T-helper 1 cell treated with Interleukin-12 subunit alpha and Interleukin-12 subunit beta and Interleukin-4 antibody, amounts not matched to agents 30 μg/mL and 1 μg/mL, for 36 hours (primary cell): ENCODE measurements around the gene PTPRK.

Experiments used
- H3K27ac Mint-ChIP-seq: one replicate; pipeline ENCODE4 v1.8.0; 2021; ENCODE audit warnings: mild to moderate bottlenecking, mixed read lengths
- H3K27me3 Mint-ChIP-seq: one replicate; pipeline ENCODE4 v1.8.0; 2021; ENCODE audit warnings: low read depth, mixed read lengths
- H3K36me3 Mint-ChIP-seq: one replicate; pipeline ENCODE4 v1.8.0; 2021; ENCODE audit warnings: low read depth, mixed read lengths
- H3K4me1 Mint-ChIP-seq: one replicate; pipeline ENCODE4 v1.8.0; 2021; ENCODE audit warnings: low read depth, mixed read lengths
- H3K4me3 Mint-ChIP-seq: one replicate; pipeline ENCODE4 v1.8.0; 2021; ENCODE audit warnings: mild to moderate bottlenecking, moderate library complexity, mixed read lengths
- H3K9me3 Mint-ChIP-seq: one replicate; pipeline ENCODE4 v1.8.0; 2021; ENCODE audit warnings: mixed read lengths

PTPRK gene

GRCh38 chr6:128179876-128180438 is 340.4 kb downstream of the PTPRK start:
- no peaks in the 10 kb centered on the region for H3K4me1 Mint-ChIP-seq
- H3K27ac Mint-ChIP-seq, result no peak overlapping the region
- no peaks in the 10 kb centered on the region for H3K36me3 Mint-ChIP-seq
- no peaks in the 10 kb centered on the region for H3K27me3 Mint-ChIP-seq
- H3K4me3 Mint-ChIP-seq, result no peak overlapping the region
- no peaks in the 10 kb centered on the region for H3K9me3 Mint-ChIP-seq

DNA sequence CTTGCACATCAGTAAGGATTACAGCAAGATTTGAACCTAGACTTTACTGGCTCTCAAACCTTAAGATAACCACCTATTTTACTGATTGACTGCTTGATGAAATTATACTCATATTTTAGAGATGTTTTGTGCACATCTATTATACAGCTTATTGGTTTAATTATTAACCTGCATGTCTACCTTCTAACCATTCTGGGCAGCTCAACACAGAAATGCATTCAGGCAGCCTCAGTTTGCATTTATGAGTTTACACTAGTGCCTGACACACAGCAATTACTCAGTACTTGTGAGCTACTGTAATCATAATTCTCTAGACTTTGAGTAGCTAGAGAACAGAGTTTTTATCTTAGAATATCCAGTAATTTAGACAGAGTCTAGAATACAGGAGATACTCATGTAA is 345.7 kb downstream of the PTPRK start:
- H3K4me3 Mint-ChIP-seq, result no peak overlapping the region
- H3K9me3 Mint-ChIP-seq, result no peaks in the 10 kb centered on the region
- no peak overlapping the region for H3K27ac Mint-ChIP-seq

DNA sequence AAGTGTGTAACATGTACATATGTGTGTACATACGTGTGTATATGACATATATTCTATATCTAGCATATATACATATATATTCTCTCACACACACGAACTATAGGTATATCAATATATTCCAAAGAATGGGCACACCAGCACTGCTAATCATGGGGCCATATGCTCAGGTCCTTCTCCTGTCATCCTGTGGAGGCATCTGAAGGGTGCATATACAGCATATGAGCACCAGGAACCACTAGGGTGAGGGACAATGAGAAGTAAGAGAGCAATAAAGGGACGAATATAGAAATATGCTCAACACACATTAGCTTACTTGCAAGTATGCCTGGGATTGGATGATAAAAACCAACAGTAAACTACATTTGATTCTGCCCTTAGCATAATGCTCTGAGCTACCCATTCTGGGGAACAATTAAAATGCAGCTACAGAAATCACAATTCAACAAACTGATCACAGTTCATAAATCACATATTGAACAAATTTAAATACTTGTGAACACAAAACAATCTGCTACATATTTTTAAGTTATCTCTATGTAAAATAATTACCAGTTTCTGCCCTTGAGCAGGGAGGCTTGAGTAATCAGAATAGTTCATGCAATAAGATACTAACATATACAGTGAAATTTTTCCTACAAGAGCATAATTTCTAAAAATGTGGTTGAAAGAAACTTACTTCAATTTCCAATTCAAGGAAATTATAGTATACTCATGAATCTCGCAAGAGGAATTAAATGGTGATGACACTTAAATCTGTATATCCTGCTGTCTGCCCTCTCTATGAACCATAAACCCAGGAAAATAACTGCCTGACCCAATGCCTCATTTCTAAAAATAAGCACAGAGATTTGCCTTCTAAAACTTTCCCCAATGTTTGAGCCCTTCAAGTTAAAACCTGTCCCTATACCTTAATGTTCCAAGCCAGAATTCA is 347.4 kb downstream of the PTPRK start:
- Mint-ChIP-seq H3K4me3 (no peak overlapping the region), H3K4me1 (no peaks in the 10 kb centered on the region), H3K27ac (no peak overlapping the region), H3K27me3 (peaks cover 4% of the 10 kb centered on the region), H3K36me3 (no peaks in the 10 kb centered on the region), H3K9me3 (no peaks in the 10 kb centered on the region)

More for the DNA sequence above, 345.7 kb downstream of the PTPRK start:
- peaks cover 4% of the 10 kb centered on the region for H3K27me3 Mint-ChIP-seq
- no peaks in the 10 kb centered on the region for H3K36me3 Mint-ChIP-seq
- H3K4me1 Mint-ChIP-seq, result no peaks in the 10 kb centered on the region

DNA sequence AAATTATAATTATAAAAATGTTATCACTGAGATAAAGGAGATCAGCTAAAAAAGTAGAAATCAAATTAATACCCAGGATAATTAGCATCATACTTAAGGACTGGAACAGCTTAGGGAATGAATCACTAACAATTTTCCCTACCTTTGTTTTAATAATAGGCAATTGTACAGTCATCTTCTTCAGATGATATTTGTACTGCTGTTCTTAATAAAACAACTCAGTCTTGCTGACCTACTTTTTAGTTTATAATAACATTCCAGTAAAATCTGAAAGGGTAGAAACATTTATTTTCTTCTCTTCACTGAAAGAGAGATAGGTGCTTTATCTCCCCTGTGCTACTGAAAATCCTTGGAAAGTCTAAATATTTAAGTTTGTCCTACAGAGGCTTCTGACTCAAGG is 348.3 kb downstream of the PTPRK start:
- Mint-ChIP-seq H3K27ac (no peak overlapping the region), H3K4me3 (no peak overlapping the region), H3K27me3 (peaks cover 4% of the 10 kb centered on the region), H3K9me3 (no peaks in the 10 kb centered on the region), H3K4me1 (no peaks in the 10 kb centered on the region), H3K36me3 (no peaks in the 10 kb centered on the region)

DNA sequence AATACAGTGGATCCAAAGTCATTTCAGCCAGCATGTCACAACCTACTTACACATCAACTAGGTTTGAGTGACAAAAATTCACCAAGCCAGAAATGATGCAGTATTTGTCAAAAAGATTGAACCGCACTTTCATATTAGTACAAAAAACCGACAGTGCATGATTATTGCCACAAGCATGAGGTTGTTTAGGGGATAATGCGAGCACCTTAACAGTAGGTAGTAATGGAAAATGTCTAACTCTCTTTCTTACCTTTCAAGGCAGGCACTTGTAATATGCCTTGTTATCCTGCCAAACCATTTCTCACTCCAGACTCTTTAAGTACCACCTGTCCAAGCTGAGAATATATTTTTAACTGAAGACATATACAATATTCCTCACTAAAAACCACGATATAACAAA is 349.2 kb downstream of the PTPRK start:
- Mint-ChIP-seq H3K4me3 (no peak overlapping the region), H3K27me3 (peaks cover 4% of the 10 kb centered on the region), H3K36me3 (no peaks in the 10 kb centered on the region), H3K4me1 (no peaks in the 10 kb centered on the region), H3K27ac (no peak overlapping the region), H3K9me3 (no peaks in the 10 kb centered on the region)

GRCh38 chr6:128168244-128168643 is 352.2 kb downstream of the PTPRK start:
- Mint-ChIP-seq H3K27ac (no peak overlapping the region), H3K4me3 (no peak overlapping the region), H3K27me3 (peaks cover 3% of the 10 kb centered on the region), H3K36me3 (no peaks in the 10 kb centered on the region), H3K4me1 (no peaks in the 10 kb centered on the region), H3K9me3 (no peaks in the 10 kb centered on the region)

DNA sequence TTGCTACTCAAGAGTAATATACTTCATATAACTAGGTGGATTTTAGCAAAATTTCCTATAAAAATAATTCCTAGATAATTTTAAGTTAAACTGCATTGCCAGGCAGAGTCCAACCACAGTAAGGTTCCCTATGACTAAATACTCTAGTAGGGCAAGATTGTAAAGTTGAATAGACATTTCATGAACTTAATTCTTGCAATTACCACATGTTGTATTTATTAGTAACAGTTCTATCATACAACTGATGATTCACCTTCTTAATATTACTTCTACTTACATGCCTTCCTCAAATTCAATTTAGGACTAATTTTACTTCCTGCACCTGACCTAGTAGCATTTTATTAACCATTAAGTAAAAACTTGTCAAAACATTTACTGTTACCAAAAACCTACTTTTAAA is 352.8 kb downstream of the PTPRK start:
- H3K36me3 Mint-ChIP-seq, result no peaks in the 10 kb centered on the region
- no peaks in the 10 kb centered on the region for H3K4me1 Mint-ChIP-seq
- H3K4me3 Mint-ChIP-seq, result no peak overlapping the region
- no peak overlapping the region for H3K27ac Mint-ChIP-seq
- no peaks in the 10 kb centered on the region for H3K9me3 Mint-ChIP-seq
- H3K27me3 Mint-ChIP-seq, result peaks cover 3% of the 10 kb centered on the region

DNA sequence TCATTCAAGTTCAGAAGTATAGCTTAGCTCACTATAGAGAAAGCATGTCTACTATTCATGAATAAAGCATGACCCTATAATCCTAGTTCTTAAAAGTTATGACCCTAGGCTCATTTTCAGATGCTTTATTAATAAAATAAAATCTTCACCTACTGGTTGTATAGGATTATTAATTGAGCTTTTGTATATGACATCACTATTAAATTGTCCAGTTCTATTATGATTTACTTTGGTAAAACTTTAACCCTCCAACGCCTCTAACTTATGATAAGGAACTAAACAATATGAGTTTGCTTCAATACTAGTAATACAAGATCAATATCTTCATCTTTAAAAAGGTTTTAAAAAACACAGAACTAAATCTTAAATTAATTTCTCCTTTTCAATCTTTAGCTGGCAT is 356.1 kb downstream of the PTPRK start:
- Mint-ChIP-seq H3K27me3 (peaks cover 3% of the 10 kb centered on the region), H3K9me3 (no peaks in the 10 kb centered on the region), H3K36me3 (no peaks in the 10 kb centered on the region), H3K4me3 (no peak overlapping the region), H3K4me1 (no peaks in the 10 kb centered on the region), H3K27ac (no peak overlapping the region)

- H3K27ac Mint-ChIP-seq, result no peak overlapping the region
- H3K36me3 Mint-ChIP-seq, result no peaks in the 10 kb centered on the region
- no peaks in the 10 kb centered on the region for H3K9me3 Mint-ChIP-seq
- H3K27me3 Mint-ChIP-seq, result peaks cover 3% of the 10 kb centered on the region
- H3K4me1 Mint-ChIP-seq, result no peaks in the 10 kb centered on the region
- no peak overlapping the region for H3K4me3 Mint-ChIP-seq
Measured at GRCh38 chr6:128162423-128162822, 358.0 kb downstream of the PTPRK start.

GRCh38 chr6:128161839-128162238 is 358.6 kb downstream of the PTPRK start:
- H3K4me3 Mint-ChIP-seq, result no peak overlapping the region
- H3K36me3 Mint-ChIP-seq, result no peaks in the 10 kb centered on the region
- H3K4me1 Mint-ChIP-seq, result no peaks in the 10 kb centered on the region
- H3K9me3 Mint-ChIP-seq, result no peaks in the 10 kb centered on the region
- no peak overlapping the region for H3K27ac Mint-ChIP-seq
- H3K27me3 Mint-ChIP-seq, result peaks cover 3% of the 10 kb centered on the region

- Mint-ChIP-seq H3K9me3 (no peaks in the 10 kb centered on the region), H3K27ac (no peak overlapping the region), H3K4me1 (no peaks in the 10 kb centered on the region), H3K36me3 (no peaks in the 10 kb centered on the region), H3K4me3 (no peak overlapping the region), H3K27me3 (peaks cover 3% of the 10 kb centered on the region)
Measured at GRCh38 chr6:128161263-128161662, 359.1 kb downstream of the PTPRK start.

- Mint-ChIP-seq H3K36me3 (no peaks in the 10 kb centered on the region), H3K4me3 (no peak overlapping the region), H3K27ac (no peak overlapping the region), H3K9me3 (no peaks in the 10 kb centered on the region), H3K4me1 (no peaks in the 10 kb centered on the region), H3K27me3 (peaks cover 3% of the 10 kb centered on the region)
Measured at GRCh38 chr6:128158496-128158895, 361.9 kb downstream of the PTPRK start.

DNA sequence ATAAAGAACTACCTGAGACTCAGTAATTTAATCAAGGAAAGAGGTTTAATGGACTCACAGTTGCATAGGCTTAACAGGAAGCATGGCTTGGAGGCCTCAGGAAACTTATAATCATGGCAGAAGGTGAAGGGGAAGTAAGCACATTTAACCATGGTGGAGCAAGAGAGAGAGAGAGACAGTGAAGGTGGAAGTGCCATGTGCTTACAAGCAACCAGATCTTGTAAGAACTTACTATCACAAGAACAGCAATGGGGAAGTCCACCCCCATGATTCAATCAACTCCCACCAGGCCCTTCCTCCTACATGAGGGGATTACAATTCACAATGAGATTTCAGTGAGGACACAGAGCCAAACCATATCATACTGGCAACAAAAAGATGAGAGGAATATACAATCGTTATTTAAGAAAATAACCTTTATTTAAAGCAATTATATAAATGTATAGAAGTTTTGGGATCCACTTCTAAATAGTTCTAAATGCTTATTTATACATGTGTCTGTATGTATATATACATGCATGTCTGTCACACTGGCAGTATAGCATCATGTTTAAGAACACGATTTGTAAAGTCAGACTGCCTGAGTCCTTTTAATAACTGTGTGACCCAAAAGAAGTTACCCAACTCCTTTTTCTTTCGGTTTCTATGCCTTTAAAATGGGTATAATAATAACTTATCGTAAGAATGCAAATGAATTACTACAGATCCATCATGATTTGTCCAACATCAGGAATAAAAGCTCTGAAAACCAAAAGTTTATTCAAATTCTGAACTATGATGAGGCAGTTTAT is 363.9 kb downstream of the PTPRK start:
- H3K9me3 Mint-ChIP-seq, result no peaks in the 10 kb centered on the region
- no peak overlapping the region for H3K4me3 Mint-ChIP-seq
- H3K4me1 Mint-ChIP-seq, result no peaks in the 10 kb centered on the region
- H3K27me3 Mint-ChIP-seq, result peaks cover 12% of the 10 kb centered on the region
- no peak overlapping the region for H3K27ac Mint-ChIP-seq
- H3K36me3 Mint-ChIP-seq, result no peaks in the 10 kb centered on the region

- Mint-ChIP-seq H3K4me1 (no peaks in the 10 kb centered on the region), H3K36me3 (no peaks in the 10 kb centered on the region), H3K27ac (no peak overlapping the region), H3K27me3 (peaks cover 12% of the 10 kb centered on the region), H3K4me3 (no peak overlapping the region), H3K9me3 (no peaks in the 10 kb centered on the region)
Measured at GRCh38 chr6:128155826-128156225, 364.6 kb downstream of the PTPRK start.

GRCh38 chr6:128152551-128152950 is 367.8 kb downstream of the PTPRK start:
- no peak overlapping the region for H3K4me3 Mint-ChIP-seq
- H3K36me3 Mint-ChIP-seq, result no peaks in the 10 kb centered on the region
- H3K27ac Mint-ChIP-seq, result no peak overlapping the region
- no peaks in the 10 kb centered on the region for H3K9me3 Mint-ChIP-seq
- H3K27me3 Mint-ChIP-seq, result peaks cover 12% of the 10 kb centered on the region
- H3K4me1 Mint-ChIP-seq, result no peaks in the 10 kb centered on the region
